CD1c-positive myeloid dendritic cell (primary cell): ENCODE data around the gene CEACAM19.
"Not testable (repeated sequence)": the region's sequence is repeated elsewhere in the genome, so short reads cannot be mapped to it uniquely, and the experiment has no call there.

ENCODE experiments used
- DNase-seq: peaks from one replicate; pipeline ENCODE4 v3.0.0-alpha.2; 2016; ENCODE audit errors: extremely low spot score

The CEACAM19 gene

DNA sequence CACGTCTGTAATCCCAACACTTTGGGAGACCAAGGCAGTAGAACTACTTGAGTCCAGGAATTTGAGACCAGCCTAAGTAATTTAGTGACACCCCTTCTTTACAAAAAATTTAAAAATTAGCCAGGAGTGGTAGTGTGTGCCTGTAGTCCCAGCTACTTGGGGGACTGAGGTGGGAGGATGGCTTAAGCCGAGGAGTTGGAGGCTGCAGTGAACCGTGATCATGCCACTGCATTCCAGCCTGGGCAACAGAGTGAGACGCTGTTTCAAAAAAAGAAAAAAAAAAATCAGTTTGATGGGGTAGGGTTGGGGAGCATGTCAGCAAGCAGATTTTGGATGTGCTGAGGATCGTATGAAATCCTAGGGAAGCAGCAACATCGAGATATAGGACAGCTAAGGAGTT is 4.2 kb downstream of the CEACAM19 start:
- no peak for DNase-seq

DNA sequence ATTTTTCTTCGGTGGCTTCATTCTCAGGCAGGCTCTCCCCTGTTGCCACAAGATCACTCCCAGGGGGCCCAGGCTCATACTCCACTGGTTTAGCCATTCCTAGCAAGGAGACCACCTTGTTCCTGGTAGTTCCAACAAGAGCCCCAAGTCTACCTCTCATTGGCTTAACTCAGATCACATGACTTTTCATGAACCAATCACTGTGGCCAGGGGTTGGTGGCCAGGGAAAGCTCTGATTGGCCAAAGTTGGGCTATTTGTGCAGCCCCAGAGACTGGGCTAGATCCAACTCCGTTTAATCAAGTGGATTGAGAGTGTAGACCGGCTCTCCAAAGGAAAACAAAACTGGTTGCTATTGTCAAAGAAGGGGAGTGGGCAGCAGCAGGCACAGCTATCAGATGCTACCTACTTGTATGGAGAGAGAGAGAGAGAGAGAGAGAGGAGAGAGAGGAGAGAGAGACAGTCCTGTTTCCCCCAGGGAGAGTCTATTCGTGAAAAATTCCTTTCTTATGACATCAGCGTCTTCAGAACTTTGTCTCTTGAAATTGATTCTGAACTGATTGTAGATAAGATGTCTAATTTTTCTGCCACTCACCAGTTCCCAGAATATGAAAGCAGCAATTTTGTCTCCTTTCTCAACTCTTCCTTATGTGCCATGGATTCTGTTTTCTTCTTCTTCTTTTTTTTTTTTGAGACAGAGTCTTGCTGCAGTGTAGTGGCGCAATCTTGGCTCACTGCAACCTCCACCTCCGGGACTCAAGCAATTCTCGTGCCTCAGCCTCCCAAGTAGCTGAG is 5.9 kb downstream of the CEACAM19 start:
- DNase-seq = no peak

DNA sequence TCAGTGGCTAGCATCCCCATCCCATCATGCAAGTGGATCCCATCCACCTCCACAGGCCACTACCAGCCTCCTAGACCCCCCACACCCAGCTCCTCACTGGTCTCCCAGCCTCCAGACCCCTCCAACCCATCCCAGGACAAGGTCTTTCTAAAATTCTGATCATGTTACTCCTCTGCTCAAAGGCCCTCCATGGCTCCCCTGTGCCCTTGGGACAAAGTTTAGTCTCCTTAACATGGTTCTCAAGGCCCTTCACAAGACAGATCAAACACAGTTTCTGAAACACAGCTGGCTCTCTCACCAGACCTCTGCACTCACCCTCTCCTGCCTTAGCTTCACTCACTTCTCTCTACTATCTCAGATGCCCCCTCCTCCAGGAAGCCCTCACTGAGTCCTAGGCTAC is 9.3 kb downstream of the CEACAM19 start:
- no peak for DNase-seq

DNA sequence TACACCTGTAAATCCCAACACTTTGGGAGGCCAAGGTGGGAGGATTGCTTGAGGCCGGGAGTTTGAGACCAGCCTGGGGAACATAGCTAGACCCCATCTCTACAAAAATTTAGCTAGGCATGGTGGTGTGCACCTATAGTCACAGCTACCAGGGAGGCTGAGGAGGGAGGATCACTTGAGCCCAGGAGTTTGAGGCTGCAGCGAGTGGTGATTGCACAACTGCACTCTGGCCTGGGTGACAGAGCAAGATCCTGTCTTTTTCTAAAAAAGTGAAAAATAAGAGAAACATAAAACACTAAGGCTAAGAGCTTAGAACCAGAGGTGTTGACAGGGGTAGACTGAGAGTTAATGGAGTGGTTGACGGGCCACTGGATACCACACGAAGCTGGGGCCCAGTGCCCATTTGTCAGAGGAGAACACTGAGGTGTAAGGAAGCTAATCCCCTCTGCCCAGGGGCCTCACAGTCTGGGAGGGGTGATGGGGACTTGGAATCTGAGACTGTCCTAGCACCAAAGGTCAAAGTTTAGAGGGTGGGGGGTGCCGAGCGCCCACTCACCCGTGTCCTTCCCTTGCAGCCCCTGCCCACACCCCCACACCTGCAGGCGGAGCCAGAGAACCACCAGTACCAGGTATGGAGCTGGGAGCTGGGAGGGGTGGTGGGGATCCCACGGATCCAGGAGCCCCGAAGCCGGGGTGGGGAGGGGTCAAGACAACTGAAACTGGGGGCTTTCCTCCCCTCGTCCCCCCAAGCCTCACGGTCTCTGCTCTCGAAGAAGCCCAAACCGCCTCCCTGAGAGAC is 10.9 kb downstream of the CEACAM19 start:
- no peak for DNase-seq

DNA sequence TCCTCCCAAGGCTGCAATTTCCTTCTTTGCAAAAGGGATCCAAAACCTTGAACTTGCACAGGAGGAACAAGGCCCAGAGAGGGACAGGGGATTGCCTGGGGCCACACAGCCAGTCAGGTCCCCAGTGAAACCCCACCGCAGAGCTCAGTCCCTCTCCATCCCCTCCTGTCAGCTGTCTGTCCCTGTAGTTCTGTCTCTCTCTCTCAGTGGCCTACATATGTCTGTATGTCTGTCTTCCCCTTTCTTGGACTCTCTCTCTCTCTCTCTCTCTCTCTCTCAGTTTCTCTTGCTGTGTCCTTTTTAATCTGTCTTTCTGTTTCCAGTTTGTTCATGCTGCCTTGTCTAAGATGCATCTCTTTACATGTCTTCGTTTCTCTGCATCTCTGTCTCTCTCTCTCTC is 11.5 kb downstream of the CEACAM19 start:
- no peak for DNase-seq

DNA sequence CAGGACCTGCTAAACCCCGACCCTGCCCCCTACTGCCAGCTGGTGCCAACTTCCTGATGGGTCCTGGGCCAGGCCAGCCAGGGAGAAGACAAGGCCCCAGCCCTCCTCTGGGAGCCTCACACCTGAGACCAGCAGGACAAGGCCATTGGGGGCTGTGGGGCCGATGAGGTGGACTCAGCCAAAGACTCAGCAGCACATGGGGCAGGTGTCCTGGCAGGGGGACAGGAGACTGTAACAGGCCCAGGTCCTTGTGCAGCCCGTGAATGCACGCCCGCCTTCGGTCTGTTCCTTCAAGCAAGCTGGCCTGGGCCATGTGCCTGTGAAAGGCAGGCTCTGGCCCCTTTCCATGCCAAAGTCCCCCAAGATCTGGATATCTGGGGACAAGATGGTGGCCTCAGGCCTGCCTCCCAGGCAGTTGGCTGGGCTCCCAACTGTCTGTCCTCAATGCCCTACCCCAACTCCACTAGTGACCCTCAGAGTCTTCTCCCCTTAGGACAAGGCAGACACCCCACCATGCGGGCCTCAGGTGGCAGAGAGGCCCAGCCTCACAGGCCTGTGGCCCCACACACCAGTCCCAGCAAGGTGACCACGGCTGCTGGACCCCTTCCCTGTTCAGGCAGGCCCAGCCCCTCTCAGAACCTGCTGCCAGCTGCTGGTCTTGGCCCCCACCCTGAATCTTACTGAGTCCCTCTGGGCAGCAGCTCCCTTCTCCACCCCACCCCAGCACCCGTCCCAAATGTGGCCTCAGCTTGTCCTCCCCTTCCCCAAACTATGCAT is 12.3 kb downstream of the CEACAM19 start:
- no peak for DNase-seq

DNA sequence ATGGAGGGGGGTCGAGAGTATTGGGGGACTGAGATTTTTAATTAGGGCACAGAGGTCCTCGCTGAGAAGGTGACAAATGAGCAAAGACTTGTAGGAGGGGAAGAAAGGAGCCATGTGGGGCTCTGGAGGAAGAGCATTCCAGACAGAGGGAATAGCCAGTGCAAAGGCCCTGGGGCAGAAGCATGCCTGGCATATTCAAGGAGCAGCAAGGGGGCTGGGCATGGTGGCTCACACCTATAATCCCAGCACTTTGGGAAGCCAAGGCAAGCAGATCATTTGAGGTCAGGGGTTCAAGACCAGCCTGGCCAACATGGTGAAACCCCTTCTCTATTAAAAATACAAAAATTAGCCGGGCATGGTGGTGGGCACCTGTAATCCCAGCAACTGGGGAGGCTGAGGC is 13.1 kb downstream of the CEACAM19 start:
- not testable (repeated sequence) for DNase-seq

DNA sequence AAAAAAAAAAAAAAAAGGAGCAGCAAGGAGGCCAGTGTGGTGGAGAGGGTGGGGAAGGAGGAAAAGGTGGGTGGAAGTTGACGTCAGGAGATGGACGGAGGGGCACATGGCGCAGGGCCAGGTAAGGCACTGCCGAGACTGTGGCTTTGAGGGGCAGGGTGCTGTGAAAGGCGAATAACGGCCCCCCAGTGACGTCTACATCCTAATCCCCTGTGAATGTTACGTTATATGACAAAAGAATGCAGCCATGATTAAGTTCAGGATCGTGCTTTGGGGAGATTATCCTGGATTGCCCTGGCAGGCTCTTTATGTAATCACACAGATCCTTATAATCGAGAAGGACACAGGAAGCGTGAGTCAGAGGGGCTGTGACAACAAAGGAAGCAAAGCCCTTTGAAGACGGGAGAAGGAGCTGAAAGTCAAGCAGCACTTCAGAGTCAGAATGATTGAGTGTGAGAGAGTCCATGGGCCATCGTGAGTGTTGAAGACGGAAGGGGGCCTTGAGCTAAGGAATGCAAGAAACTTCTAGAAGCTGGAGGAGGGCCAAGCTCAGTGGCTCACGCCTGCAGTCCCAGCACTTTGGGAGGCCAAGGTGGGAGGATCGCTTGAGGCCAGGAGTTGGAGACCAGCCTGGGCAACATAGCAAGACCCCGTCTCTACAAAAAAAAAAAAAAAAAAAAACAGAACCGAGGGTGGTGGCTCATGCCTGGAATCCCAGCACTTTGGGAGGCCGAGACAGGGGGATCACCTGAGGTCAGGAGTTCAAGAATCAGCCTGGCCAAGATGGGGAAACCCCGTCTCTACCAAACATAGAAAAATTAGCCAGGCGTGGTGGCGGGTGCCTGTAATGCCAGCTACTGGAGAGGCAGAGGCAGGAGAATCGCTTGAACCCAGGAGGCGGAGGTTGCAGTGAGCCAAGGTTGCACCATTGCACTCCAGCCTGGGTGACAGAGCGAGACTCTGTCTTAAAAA is 13.9 kb downstream of the CEACAM19 start:
- DNase-seq = peak; percentile 70

DNA sequence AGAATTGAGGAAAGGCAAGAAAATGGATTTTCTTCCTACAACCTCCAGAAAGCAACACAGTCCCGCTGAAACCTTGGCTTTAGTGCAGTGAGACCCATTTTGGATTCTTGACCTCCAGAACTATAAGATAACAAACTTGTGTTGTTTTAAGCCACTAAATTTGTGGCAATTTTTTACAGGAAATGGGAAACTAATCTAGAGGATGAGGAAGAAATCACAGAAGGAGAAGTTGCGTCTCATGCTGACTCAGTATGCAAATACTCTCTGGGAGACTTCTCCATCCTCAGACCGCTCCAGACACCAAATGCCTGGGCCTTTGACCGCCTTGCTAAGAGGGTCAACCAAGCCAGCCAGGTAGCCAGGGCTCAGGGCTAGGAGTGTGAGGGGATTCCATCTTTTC is 14.6 kb downstream of the CEACAM19 start:
- peak; percentile 88 for DNase-seq

DNA sequence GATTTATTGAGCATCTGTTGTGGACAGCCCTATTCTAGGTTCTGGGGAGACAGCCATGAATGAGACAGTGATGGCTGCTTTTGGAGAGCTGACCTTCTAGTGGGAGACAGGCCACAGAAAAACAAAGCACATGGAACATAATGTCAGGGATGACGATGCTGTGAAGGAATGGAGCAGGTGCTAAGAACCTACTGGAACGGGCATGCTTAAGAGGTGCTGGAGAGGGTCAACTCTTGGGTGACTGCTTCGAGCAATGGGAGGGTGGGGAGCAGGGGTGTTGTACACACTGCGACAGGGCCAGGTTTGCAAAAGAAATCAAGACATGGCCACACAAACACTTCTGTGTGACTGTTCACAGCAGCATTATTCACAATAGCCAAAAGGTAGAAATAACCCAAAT is 15.6 kb downstream of the CEACAM19 start:
- DNase-seq = no peak

DNA sequence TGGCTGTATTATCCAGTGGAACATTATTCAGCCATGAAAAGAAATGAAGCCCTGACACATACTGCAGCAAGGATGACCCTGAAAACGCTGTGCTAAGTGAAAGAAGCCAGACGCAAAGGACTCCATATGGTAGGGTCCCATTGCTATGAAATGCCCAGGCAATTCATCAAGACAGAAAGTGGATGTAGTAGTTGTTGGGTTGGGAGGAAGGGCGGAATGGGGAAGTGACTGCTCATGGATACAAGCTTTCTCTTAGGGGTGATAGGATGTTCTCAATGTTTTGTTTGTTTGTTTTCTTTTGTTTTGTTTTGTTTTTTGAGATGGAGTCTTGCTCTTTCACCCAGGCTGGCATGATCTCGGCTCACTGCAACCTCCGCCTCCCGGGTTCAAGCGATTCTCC is 16.6 kb downstream of the CEACAM19 start:
- DNase-seq = peak; percentile 66

DNA sequence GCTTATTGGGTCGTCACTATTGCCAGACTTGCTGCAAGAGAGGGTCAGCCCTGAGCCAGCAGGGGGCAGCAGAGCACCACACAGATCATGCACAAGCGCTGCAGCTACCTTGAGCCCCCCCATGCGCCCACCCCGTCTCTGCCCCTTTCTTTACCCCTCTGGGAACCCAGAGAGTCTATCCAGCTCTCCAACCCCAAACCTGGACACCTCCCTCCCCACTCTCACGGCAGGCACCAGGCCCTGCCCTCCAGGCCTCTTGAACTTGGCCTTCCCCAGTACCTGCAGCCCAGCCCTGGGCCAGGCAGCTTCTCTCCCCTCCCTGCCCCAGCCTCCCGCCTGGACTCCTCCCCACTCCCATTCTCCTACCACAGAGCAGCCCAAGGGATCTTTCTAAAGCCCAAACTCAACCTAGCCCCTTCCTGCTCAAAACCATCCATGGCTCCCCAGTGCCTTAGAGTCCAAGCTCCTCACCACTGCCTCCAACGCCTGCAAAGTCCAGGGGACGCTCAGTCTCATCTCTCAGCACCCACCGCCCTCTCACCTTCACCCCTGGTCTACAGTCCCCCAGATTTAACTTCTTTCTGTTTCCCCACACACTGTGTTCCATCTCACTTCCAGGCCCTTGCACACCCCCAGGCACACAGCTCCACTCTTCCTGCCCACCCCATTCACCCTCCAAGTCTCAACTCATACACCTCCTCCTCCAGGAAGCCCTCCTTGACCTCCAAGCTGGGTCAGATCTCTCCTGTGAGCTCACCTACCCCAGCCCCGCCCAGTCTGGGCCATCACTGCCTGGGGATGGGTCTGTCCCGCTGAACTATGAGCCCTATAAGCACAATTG is 18.2 kb downstream of the CEACAM19 start:
- DNase-seq = peak; percentile 62

DNA sequence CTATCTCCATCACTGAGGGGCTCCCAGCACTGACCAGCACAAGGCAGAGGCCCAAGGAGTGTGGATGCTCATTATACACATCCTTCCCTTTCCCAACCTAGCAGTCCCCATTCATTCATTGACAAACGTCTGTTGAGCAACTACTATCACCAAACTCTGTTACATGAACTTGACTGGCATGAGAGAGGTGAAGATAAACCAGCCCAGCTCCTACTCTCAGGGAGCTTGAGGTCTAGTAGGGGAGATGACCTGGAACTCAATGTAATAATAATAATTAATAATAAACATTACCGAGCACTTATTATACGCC is 18.8 kb downstream of the CEACAM19 start:
- DNase-seq = no peak

DNA sequence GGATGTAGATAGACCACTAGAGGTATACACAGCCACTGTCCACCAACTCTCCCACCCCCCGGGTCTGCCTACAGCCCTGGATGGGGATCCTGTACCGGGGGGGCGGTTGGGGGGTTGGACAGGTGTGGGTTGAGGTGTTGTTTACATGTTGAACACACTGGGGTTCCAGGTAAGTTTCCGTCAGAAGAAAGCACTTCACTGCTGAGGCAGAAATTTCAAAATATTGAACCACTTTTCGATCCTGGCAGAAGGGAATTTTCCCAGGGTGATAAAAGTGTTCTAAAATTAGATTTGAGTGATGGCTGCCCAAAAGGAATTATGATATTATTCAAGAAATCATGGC is 21.1 kb downstream of the CEACAM19 start:
- DNase-seq = peak; percentile 2

DNA sequence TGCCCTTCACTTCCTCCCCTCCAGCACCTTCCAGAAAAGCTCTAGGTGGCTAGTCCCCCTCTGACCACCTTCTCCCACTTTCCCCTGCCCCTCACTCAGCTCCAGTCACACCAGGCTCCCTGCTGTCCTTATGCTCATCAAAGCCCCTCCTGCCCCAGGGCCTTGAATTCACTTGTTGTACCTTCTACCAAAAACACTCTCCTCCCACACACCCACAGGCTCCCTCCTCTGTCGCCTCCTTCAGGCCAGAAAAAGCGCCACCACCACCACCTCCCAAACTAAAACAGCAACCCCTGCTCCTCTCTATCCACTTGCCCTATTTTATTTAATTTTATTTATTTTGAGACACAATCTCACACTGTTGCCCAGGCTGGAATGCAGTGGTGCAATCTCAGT is 22.9 kb downstream of the CEACAM19 start:
- peak; percentile 36 for DNase-seq

DNA sequence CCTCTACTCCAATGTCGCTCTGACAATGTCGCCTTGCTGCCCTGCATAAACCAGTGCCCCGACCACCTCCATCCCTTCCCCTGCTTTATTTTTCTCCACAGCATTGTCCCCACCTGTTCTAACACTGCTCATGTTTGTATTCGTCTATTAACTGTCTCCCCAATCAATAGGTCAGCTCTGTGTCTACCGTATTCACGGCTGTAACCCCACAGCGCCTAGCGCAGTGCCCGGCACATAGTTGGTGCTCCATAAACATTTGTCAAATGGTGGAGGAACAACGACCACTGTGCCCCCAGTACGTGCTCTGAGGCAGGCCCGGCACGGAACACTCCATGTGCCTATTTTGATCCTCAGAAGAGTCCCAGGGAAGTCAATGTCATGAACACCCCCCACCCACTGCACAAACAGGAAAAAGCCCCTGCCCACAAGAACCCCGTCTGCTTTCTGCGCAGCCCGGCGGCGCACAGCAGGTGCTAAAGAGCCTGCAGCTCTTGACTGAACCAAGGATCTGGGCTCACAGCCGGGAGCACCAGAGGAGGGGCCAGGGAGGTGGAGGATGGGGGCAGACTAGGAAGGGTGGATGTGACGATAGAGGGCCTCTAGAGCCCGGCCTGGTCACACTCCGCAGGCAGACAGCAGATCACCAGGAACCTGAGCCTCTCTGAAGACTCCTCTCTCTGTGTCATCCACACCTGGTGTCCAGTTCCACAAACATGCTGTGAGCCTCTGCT is 25.8 kb downstream of the CEACAM19 start:
- no peak for DNase-seq

DNA sequence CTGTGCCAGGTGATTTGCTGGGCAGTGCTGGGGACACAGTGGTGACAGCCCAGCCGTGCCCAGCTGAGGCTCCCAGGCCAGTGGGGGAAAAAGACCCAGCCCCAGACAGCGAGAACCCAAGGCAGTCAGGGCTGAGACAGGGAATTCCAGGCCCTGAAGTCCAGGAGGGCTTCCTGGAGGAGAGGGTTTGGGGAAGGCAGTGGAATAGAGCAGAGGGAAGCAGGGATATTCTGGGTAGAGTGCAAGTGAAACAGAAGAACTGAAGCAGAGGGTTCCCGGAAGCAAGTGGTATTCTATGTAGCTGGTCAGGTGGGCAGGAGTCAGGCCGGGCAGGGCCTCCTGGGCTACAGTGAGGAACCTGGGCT is 26.4 kb downstream of the CEACAM19 start:
- no peak for DNase-seq

DNA sequence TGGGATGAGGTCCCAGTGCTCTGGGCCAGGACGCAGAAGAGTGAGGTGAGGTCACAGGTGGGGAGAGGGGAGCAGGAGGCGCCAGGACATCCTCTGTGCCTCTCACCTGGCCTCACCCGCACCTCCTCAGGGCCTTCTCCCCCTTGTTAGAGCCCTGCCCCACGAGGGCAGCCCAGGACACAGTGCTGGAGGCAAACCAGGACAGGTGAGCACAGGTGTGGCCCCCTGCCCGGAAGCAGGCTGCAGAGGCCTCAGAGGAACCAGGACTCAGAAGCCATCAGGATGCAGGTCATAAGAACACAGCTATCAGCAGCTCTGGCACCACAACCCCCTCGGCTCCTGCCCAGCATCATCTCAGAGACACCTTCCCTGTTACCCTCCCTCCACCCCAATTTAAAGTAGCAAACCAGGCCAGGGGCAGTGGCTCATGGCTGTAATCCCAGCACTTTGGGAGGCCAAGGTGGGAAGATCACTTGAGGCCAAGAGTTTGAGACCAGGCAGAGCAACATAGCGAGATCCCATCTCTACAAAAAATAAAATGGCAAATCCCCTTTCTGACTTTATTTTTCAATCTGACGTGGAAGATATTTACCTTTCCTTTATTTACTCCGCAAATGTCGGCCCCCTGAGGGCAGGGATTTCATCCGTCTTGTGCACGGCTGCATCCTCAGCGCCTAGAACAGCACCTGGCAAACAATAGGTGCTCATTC is 27.4 kb downstream of the CEACAM19 start, which contains the start of gene CEACAM16:
TSS of gene CEACAM16 (plus strand) at position 660 of the 710 bp plus-strand sequence. CDS start 2,306 bp downstream, outside the sequence.
- DNase-seq = no peak

DNA sequence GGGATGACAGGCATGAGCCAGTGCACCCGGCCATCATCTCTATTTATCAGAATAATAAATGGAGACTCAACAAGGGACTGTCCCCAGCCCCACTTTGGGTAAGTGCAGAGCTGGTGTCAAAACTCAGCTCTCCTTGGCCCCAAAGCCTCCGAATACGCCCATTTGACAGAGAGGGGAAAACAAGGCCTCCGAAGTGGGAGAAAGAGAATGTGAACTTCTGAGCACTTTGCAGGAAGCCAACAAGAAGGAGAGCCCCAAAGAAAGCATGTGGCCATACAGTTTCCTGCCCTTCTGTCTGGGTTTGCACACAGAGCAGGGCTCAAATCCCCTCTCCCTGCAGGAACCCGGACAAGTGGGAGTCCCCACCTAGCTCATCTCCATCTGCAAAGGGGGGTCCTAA is 29.3 kb downstream of the CEACAM19 start:
- DNase-seq = no peak
